M059J (cell line): ENCODE measurements around the gene EEF1E1. TPM values are rescaled to one million over a fixed set of nuclear protein-coding genes. Genes with fewer than 3 reads are reported as not detected.

Experiments
- DNase-seq: peaks from one replicate; pipeline ENCODE4 v3.0.0-alpha.2; 2012; ENCODE audit warnings: low read depth
- total RNA-seq: library from RNA; depleted of rRNA; stranded (reverse); fragments of >200 nt; shearing (Covaris generic); gene quantifications from 2 replicates; pipeline ENCODE4 v1.2.3, GENCODE V29; 2014

The EEF1E1 gene
- total RNA-seq, 1 experiment from 2014 or later: 243 TPM

DNA sequence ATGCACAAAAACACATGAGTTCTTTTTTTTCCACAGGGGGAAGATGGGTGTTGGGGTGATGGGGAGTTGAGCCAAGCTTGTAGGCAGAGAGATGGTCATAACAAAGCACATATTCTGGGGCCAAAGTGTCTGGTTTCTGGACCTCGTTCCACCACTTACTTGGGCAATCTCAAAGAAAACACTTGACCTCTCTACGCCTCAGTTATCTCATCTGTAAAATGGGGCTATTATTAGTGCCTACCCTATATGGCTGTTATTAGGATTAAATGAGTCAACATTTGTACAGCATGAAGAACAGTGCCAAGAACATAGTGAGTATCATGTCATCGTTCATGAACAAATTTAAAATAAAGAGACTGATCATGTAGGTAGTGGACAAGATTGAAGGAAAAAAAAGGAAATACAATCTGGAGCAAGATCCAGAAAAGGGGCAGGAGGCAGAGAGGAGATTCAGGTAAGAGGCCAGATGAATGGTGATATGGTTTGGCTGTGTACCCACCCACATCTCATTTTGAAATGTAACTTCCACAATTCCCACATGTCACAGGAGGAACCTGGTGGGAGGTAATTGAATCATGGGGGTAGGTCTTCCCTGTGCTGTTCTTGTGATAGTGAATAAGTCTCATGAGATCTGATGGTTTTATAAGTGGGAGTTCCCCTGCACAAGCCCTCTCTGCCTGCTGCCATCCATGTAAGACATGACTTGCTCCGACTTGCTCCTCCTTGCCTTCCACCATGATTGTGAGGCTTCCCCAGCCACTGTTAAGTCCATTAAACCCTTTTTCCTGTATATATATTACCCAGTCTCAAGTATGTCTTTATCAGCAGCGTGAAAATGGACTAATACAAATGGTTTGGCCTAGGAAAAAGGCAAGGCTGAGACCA, 14.2 kb downstream of the EEF1E1 start:
- no peak for DNase-seq

GRCh38 chr6:8086755-8087306, 15.5 kb downstream of the EEF1E1 start:
- DNase-seq: no peak

DNA sequence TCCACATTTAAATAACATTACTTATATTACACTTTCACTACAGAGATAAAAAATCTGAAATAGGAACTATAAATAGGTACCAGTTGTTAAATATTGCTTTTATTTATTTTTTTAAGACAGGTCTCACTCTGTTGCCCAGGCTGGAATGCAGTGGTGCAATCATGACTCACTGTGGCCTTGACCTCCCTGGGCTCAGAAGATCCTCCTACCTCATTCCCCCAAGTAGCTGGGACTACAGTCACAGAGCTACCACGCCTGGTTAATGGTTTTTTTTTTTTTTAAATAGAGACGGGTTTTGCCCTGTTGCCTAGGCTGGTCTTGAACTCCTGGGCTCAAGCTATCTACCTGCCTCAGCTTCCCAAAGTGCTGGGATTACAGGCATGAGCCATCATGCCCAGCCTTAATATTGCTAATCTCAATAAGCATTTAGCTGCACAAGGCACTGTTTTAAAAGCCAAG, 17.3 kb downstream of the EEF1E1 start:
- peak; percentile 99 for DNase-seq

DNA sequence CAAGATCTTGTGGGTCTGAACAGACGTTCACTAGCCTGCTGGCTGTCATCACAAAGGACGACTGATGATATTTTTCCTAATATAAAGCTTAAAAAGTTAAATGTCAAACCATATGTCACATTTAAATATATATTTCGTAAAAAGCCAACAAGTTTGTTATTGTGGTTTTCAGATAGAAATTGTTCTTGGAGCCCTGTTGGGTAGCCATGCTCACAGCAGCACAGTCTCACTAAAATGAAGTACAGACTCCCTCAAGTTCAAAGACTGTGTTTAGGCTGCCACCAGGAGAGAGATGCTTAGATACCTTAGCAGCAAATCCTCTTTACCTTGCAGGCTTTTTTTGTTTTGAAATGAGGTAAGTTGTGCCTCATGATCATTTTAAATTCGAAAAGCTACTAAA, 17.8 kb downstream of the EEF1E1 start:
- peak; percentile 57 for DNase-seq

- DNase-seq: peak; percentile 96
Measured at GRCh38 chr6:8082954-8083858, 19.1 kb downstream of the EEF1E1 start.

- no peak for DNase-seq
Measured at GRCh38 chr6:8082572-8082953, 19.8 kb downstream of the EEF1E1 start.

DNA sequence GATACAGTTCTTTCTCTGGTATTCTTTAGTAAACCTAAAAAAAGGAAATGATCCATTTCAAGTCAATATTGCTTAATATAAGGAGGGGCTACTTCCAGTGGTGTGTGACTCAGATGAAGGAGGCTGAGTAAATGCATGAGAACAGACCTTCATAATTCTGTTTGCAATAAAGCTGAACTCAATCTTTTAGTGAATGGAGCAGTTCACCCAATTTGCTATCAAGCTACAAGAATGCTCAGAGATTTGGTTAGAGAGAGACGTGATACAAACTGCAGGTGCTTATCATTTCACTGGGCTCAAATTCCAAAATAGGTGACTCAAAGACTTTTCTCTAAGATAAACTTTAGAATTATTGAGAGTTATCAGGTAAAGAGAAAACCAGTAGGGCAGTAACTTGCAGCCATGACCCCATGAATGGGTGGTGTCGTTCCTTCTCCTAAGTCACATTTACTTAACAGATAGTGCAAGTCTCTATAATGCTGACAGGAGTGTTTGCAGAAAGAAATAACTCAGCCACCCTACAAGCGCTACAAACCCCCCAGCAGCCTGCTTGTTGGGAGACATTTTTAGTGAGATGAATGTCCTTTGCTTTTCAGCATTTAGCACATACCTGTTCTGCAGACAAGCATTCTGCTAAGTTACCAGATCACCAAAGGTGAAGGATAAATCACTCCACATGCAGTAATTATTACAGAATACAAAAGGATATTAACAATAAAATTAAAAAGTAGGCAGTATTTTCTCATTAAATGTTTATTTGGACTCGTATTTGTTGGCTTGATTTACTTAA, 21.8 kb downstream of the EEF1E1 start:
- DNase-seq: peak; percentile 43

DNA sequence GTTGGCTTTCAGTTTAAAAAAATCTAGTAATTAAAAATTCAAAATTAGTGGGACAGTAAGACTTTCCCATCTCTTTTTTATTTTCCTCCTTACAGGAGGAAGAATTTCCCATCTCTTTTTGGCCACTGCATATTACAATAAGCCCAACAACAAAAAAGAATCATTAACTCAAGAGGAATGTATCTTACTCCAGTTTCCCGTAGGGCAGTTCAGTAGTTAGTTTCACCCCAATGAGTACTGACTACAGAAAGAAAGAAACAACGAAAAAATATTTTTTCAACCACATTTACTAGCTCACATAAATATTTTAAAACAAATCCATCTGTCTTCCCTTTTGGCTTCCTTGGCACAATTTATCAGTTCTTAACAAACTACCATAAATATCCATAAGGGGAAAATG, 23.2 kb downstream of the EEF1E1 start:
- DNase-seq: no peak

DNA sequence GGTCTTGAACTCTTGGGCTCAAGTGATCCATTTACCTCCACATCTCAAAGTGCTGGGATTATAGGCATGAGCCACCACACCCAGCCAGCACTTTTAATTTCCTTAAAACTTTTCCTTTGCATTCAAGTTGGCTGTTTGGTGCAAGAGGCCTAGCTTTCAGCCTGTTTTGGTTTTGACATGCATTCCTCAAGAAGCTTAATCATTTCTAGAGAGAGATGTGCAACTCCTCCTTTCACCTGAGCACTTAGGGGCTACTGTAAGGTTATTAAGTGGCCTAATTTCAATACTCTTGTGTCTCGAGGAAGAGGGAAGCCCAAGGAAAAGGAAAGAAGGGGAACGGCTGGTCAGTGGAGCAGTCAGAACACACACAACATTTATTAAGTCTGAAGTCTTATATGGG, 24.4 kb downstream of the EEF1E1 start:
- no peak for DNase-seq

DNA sequence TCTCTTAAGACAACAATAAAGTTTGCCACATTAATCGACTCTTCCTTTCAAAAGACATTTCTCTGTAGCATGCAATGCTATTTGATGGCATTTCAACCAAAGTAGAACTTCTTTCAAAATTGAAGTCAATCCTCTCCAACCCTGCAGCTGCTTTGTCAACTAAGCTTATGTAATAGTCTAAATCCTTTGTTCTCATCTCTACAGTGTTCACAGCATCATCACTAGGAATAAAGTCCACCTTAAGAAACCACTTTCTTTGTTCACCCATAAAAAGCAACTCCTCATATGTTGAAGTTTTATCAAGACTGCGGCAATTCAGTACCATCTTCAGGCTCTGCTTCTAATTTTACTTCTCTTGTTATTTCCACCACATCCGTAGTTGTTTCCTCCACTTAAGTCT, 26.6 kb downstream of the EEF1E1 start:
- DNase-seq: no peak

GRCh38 chr6:8075185-8075584, 27.2 kb downstream of the EEF1E1 start:
- DNase-seq: no peak

DNA sequence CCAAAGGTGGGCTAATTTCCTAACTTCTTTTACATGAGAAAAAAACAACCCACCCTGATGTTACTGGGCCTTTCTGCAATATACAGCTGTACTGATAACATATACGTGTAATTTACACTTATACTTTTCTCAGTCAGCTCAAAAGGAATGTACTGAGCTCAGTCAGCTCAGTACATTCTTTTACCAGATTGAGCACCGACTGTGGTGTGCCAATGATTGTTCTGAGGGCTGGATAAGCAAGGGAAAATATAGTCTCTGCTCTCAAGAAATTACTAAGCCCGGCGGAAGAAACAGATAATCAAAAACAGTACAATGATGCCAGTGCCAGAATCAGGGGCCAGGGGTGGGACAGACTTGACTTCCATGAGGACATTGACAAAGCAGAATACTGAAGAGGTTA, 28.1 kb downstream of the EEF1E1 start:
- DNase-seq: no peak

DNA sequence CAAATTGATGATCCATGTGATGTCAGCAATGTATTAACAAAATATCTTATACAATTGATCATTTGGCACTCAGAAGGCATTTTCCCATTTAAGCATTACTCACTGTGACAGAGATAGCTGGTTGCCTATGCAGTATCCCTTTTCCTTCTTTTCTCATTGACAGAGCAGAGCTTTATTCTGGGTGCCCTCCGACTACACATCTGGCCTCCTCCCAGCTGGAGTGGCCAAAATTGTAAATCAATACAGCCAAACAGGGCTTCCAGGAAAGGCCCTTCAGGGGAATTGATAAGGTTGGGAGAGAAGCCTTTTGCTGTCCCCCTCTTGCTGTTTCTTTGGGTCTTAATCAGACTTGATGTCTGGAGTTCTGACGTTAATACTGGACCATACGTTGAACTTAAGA, 28.6 kb downstream of the EEF1E1 start:
- DNase-seq: no peak

DNA sequence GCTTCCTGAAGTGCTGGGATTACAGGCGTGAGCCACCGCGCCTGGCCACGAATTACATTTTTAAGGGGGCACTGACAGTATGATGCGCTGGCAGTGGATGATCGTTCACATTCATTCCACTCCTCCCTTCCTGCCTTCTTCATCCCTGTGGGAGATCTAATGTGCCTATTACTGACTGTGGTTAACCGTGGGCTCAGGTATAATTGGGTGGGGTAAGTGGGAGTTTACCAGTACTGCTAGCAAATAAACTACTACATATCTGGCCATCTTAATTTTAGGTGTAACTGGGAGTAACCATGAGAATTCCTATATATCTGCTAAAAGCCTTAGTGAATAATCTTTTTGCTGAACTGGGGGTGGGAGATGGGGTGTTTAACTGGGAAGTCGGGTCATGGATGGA, 31.6 kb downstream of the EEF1E1 start:
- DNase-seq: no peak

DNA sequence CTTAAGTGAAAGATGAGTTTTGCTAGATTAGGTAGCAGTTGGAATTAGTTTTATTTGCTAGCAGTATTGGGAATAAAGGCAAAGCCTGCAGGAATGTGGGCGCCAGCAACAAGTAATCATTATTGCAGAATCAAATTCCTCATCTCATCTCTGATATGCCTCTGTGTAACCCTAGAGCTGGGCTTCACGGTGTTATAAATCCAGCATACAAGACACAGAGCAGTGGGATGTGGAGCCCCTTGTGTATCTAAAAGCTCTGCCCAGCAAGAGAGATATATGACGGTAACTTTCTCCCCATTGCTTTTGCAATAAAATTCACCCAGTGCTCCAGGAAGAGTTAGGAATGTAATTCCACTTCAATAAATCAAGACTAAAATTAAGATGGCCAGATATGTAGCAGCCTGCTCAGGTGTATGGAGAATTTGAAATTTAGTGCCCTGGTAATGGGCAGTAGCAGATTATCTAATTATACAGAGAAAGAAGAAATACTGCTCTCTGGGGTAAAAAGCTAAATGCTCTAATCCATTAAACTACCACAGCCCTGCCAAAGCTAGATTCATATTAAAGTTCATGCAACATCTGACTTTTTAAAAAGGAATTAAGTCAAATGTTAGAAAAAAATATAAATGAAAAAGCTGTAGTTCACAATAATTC, 32.6 kb downstream of the EEF1E1 start:
- no peak for DNase-seq

DNA sequence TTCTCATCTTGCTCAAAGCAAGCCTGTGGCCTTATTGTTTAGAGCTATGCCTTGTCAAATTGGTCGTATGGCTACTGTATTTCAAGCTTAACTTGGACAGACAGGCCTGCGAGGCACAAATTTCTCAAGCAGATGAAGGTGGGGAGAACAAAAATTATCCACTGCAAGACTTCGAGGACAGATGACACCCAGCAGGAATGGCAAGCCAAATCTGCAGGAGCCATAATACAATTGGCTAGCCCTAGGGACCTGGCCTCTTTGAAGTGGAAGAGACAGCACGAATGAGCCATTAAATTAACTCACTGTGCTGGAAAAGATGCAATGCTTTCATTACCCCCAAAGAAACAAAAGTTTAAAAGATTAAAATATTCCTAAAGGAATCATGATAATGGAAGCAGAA, 33.2 kb downstream of the EEF1E1 start:
- no peak for DNase-seq

GRCh38 chr6:8066108-8066507, 36.2 kb downstream of the EEF1E1 start:
- no peak for DNase-seq

GRCh38 chr6:8065519-8065911, 36.8 kb downstream of the EEF1E1 start:
- no peak for DNase-seq

DNA sequence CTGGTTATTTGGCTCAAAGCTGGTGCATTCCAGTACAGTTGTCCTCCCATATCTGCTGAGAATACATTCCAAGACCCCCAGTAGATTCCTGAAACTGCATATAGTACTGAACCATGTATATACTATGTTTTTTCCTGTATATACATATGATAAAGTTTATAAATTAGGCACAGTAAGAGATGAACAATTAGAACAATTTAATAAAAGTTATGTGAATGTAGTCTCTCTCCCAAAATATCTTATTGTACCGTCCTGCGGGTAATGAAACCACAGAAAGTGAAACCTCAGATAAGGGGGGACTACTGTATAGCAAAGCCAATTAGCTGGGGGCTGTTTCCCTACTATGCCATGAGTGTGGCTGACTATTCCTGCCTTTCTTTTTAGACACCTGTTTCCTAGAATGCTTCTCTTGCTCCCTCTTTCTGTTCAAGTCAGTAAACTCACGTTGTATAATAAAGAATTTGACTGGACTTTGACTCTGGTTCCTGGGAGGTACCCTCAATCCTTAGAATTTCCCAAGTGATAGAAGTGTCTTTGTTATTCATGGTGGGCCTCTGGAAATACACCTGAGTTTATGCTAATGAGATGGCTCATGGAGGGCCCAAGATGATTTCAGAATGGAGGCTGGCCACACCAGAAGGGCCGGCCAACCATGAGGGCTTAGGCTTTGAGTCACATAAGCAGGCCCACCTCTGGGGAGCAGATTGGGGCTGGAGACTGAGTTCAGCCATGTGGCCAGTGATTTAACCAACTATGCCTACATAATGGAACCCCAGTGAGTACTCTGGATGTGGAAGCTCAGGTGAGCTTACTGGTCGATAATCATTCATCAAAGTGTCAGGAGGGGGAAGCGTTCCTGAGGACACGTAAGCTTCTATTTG, 37.5 kb downstream of the EEF1E1 start:
- no peak for DNase-seq
